ENCODE results near the gene C9orf78. TPM values are rescaled to one million over a fixed set of nuclear protein-coding genes. Genes with fewer than 3 reads are reported as not detected.

C9orf78 gene
- total and polyA plus RNA-seq, 9 of the 15 experiments (the other 6 are each of a cell fraction or from before 2014, with no cell fraction given): 94.6 to 266 (median 202) TPM

DNA sequence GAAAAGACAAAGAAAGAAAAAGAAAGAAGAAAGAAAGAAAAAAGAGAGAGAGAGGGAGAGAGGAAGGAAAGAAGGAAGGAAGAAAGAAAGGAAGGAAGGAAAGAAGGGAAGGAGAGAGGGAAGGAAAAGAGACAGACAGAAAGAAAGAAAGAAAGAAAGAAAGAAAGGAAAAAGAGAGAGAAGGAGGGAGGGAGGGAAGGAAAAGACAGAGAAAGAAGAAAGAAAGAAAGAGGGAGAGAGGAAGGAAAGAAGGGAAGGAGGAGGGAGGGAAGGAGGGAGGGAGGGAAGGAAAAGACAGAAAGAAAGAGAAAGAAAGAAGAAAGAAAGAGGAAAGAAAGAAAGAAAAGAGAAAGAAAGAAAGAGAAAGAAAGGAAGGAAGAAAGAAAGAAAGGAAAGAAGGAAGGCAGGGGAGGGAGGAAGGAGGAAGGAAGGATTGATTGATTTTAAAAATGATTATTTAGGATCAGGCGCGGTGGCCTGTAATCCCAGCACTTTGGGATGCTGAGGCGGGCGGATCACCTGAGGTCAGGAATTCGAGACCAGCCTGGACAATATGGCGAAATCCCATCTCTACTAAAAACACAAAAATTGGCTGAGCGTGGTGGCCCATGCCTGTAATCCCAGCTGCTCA, 55.4 kb downstream of the C9orf78 start (continued):
- TF ChIP-seq VEZF1 (CRISPR knock-in tag; IDR thresholded peaks at IDR 0.05) (no peak), TRIM24 (IDR thresholded peaks at IDR 0.05) (peak in 1 of 2 experiments; percentile 24; a peak in 1 of 4 replicates), CEBPB (tag; IDR thresholded peaks at IDR 0.05) (no peak), POLR2G (IDR thresholded peaks at IDR 0.05; ENCODE audit: low read depth, low read length) (no peak), MLLT1 (IDR thresholded peaks at IDR 0.05) (peak in 1 of 2 experiments; percentile 61; a peak in 1 of 4 replicates), HDAC1 (IDR thresholded peaks at IDR 0.05) (peak in 1 of 2 experiments; percentile 63; a peak in 1 of 4 replicates), NFRKB (IDR thresholded peaks at IDR 0.05; ENCODE audit: low read depth) (no peak), CHD1 (IDR thresholded peaks at IDR 0.05; ENCODE audit: low read length) (no peak), SAFB2 (IDR thresholded peaks at IDR 0.05; ENCODE audit: borderline replicate concordance, low read depth, low read length, severe bottlenecking) (no peak), PCBP1 (IDR thresholded peaks at IDR 0.05; ENCODE audit: low read depth, low read length, poor library complexity, severe bottlenecking) (no peak), FOS (IDR thresholded peaks at IDR 0.05; ENCODE audit: extremely low read depth, insufficient read length) (no peak), ELF4 (CRISPR knock-in tag; IDR thresholded peaks at IDR 0.05) (peak; percentile 89; the same call in 1 of the 2 replicates), CC2D1A (IDR thresholded peaks at IDR 0.05) (peak; percentile 39; the same call in 1 of the 2 replicates), TEAD4 (IDR thresholded peaks at IDR 0.05; ENCODE audit: low read length) (no peak), TEAD4 (CRISPR knock-in tag; IDR thresholded peaks at IDR 0.05; ENCODE audit: borderline replicate concordance) (no peak), TBP (optimal IDR thresholded peaks at IDR 0.05; ENCODE audit: low read depth, low read length) (no peak), COPS2 (conservative IDR thresholded peaks at IDR 0.05) (no peak), MTA2 (IDR thresholded peaks at IDR 0.05; ENCODE audit: low read depth) (peak; percentile 42)
- TF ChIP-seq, protein P1, sequence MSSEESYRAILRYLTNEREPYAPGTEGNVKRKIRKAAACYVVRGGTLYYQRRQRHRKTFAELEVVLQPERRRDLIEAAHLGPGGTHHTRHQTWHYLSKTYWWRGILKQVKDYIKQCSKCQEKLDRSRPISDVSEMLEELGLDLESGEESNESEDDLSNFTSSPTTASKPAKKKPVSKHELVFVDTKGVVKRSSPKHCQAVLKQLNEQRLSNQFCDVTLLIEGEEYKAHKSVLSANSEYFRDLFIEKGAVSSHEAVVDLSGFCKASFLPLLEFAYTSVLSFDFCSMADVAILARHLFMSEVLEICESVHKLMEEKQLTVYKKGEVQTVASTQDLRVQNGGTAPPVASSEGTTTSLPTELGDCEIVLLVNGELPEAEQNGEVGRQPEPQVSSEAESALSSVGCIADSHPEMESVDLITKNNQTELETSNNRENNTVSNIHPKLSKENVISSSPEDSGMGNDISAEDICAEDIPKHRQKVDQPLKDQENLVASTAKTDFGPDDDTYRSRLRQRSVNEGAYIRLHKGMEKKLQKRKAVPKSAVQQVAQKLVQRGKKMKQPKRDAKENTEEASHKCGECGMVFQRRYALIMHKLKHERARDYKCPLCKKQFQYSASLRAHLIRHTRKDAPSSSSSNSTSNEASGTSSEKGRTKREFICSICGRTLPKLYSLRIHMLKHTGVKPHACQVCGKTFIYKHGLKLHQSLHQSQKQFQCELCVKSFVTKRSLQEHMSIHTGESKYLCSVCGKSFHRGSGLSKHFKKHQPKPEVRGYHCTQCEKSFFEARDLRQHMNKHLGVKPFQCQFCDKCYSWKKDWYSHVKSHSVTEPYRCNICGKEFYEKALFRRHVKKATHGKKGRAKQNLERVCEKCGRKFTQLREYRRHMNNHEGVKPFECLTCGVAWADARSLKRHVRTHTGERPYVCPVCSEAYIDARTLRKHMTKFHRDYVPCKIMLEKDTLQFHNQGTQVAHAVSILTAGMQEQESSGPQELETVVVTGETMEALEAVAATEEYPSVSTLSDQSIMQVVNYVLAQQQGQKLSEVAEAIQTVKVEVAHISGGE (CRISPR knock-in tag; IDR thresholded peaks at IDR 0.05): no peak
- TF ChIP-seq, protein P2, sequence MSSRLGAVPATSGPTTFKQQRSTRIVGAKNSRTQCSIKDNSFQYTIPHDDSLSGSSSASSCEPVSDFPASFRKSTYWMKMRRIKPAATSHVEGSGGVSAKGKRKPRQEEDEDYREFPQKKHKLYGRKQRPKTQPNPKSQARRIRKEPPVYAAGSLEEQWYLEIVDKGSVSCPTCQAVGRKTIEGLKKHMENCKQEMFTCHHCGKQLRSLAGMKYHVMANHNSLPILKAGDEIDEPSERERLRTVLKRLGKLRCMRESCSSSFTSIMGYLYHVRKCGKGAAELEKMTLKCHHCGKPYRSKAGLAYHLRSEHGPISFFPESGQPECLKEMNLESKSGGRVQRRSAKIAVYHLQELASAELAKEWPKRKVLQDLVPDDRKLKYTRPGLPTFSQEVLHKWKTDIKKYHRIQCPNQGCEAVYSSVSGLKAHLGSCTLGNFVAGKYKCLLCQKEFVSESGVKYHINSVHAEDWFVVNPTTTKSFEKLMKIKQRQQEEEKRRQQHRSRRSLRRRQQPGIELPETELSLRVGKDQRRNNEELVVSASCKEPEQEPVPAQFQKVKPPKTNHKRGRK (tag; IDR thresholded peaks at IDR 0.05): peak; percentile 100
